C4-2B (cell line): Measurements from ENCODE around the gene ERP44.

Source experiments
- H3K27ac ChIP-seq: fragments of 450-650 bp; 2 replicates; pipeline ENCODE4 v1.5.1; 2017
- ZFX ChIP-seq: fragments of 450-650 bp; IDR thresholded peaks from 2 replicates; pipeline ENCODE4 v1.6.1; 2017
- TF ChIP-seq, protein P1 (sequence below): fragments of 450-650 bp; conservative IDR thresholded peaks from 2 replicates; pipeline ENCODE4 v1.5.1; 2017; ENCODE audit warnings: mild to moderate bottlenecking

The ERP44 gene

DNA sequence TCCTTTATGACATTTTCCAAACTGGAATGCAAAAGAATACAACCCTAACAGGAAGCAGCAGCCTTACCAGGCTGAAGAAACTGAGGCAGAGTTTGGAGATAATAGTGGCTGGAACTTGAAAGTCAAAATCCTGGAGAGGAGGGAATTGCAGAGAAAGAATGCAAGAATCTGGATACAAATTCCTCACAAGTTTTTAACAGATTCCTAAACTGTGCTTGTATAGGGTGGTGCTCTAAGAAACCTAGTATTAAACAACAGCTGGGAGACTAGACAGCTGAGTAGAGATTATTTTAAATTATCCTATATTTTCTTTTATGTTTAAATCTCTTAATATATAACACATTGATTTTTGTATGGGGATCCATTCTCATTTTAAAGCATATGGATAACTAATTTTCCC is 31.0 kb upstream of the ERP44 start:
- TF ChIP-seq, protein P1, sequence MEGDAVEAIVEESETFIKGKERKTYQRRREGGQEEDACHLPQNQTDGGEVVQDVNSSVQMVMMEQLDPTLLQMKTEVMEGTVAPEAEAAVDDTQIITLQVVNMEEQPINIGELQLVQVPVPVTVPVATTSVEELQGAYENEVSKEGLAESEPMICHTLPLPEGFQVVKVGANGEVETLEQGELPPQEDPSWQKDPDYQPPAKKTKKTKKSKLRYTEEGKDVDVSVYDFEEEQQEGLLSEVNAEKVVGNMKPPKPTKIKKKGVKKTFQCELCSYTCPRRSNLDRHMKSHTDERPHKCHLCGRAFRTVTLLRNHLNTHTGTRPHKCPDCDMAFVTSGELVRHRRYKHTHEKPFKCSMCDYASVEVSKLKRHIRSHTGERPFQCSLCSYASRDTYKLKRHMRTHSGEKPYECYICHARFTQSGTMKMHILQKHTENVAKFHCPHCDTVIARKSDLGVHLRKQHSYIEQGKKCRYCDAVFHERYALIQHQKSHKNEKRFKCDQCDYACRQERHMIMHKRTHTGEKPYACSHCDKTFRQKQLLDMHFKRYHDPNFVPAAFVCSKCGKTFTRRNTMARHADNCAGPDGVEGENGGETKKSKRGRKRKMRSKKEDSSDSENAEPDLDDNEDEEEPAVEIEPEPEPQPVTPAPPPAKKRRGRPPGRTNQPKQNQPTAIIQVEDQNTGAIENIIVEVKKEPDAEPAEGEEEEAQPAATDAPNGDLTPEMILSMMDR: no peak
- no peak for TF ChIP-seq ZFX
- no peak overlapping the region for H3K27ac ChIP-seq

- no peak for TF ChIP-seq ZFX
- TF ChIP-seq, protein P1: no peak
- no peak overlapping the region for H3K27ac ChIP-seq
Measured at GRCh38 chr9:100126423-100126822, 27.6 kb upstream of the ERP44 start.

DNA sequence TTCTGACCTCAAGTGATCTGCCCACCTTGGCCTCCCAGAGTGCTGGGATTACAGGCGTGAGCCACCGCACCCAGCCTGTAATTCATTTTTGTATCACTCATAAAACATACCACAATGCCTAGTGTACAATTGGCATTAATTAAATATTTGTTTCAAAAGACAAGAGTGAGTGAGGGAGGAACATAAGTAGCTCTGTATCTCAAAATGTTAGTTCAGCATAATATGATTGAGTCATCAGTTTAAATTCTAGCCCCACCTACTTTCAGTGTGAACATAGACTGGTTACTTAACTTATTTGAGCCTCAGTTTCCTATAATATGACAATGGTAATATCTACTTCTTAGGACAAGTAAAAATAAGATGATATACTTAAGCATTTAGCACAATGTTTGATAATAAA is 27.1 kb upstream of the ERP44 start:
- TF ChIP-seq, protein P1: no peak
- TF ChIP-seq ZFX: no peak
- no peak overlapping the region for H3K27ac ChIP-seq

DNA sequence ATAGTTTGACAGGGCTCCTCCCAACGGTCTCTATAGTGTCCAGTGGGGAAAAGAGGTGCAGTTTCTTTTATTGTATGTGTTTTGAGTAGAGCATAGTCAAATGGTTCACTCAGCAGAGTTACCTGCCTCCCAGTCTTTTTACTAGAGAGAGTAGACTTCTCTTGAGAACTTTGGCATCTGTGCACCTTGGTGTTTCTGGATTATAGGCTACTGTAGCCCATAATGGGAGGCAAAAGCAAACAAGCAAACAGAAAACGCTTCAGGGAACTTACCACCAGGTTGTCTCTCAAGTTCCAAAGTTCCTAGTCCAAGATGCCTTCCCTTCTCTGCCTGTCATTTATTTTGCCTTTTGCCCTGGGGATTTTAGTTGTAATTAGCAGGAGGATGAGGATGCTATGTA is 26.4 kb upstream of the ERP44 start:
- H3K27ac ChIP-seq: no peak overlapping the region
- TF ChIP-seq, protein P1: no peak

GRCh38 chr9:100120286-100120685 is 21.5 kb upstream of the ERP44 start:
- no peak for TF ChIP-seq ZFX
- TF ChIP-seq, protein P1: no peak
- no peak overlapping the region for H3K27ac ChIP-seq

GRCh38 chr9:100117316-100117715 is 18.5 kb upstream of the ERP44 start:
- no peak for TF ChIP-seq ZFX
- TF ChIP-seq, protein P1: no peak
- no peak overlapping the region for H3K27ac ChIP-seq

DNA sequence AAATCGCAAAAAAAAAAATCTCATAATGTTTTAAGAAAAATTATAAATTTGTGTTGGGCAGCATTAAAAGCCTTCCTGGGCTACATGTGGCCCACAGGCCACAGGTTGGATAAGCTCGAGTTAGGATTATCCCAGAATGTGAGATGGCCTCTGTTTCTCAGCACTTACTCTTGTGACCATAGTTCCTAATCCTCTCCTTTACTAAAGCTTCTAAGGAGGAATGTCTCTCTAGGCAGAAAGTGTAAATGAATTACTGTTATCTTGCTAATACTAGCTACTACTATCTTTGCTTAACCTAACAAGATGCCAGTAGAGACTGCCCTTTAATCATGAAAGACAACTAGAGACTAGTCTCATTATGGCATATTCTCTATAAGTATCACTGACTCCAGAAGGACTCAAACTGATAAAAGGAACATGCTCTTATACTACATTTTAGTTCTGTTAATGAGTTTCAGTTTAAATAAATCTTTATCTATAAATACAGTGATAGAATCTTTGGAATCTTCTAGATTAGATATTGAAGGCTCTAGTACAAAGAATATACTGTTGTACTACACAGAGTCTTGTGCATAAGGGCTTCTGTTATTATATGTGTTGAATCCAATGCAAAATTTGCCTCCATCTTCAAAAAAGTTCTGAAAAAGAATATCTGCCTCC is 14.0 kb upstream of the ERP44 start:
- TF ChIP-seq ZFX: no peak
- TF ChIP-seq, protein P1: no peak
- H3K27ac ChIP-seq: no peak overlapping the region
